HG03103 (cell line): Measurements from ENCODE around the gene PKP3.

Source experiments
- ATAC-seq: cut with Tn5 transposase; IDR thresholded peaks from one replicate; pipeline ENCODE4 v1.9.1; 2021; ENCODE audit warnings: low read depth; ENCODE audit not compliant: unreplicated experiment

The PKP3 gene

GRCh38 chr11:441043-441417 lies 47.0 kb downstream of the PKP3 start:
- no peak for ATAC-seq

DNA sequence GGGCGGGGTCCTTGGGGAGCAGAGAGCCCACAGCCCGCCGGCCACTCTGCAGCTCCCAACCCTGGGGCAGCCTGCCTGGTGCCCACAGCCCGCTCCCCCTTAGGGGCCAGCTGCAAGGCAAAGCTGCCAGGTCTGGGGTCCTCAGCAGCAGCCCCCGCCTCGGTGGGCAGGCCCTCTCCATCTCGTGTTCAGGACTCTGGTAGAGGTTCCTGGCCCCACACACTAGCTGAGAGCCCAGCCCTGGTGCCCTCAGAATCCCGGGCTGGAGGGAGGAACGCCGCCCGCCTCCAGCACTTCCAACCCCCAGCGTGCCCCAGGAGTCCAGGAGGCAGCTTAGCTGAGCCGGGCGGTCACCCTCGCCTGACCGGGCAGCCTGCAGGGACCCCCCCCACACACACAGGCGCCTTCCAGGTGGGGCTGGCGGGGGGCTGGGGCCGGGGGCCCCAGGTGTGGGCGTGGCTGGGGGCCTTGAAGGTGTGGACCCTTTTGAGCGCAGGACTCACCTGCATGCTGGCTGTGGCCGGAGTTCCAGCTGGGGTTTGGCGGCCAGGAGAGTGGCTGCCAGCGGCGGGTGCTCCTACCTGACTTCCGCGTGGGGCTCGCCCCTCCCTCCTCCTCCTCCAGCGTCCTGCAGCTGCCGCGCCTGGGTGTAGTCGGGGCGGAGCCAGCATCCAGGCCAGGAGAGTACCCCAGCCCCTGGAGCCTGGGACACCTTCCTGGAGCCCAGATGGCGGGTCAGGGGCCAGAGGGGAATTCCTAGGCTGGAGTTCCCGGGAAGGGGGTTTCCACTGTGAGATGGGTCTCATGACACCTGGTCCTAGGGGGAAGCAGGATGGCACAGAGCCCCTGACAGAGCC lies 47.6 kb downstream of the PKP3 start, which contains the start of gene ANO9:
ANO9 (minus strand) TSS at position 594 of the 857 bp plus-strand sequence; CDS start at position 509, 85 bp downstream.
- ATAC-seq = peak; percentile 78

DNA sequence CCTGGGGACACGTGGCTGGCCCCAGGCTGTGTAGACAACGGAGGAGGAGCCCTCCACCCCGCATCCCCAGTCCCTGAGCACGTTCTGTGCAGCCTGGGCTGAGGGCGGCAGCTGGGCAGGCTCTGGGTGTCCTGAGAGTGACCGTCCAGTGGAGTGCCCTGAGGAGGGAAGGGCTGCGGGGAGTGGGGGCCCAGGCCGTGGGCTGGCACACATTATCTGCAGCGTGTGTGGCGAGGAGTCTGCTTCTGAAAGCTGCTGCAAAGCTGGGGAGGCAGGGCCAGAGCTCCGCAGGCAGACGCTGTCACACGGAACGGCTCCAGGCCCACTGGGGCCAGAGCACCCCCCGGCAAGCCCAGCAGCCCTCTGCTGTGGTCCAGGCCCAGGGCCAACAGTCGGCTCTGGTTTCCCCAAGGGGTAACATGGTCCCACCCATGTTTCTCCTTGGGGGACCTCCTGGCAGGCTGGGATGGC lies 48.6 kb downstream of the PKP3 start:
- no peak for ATAC-seq

DNA sequence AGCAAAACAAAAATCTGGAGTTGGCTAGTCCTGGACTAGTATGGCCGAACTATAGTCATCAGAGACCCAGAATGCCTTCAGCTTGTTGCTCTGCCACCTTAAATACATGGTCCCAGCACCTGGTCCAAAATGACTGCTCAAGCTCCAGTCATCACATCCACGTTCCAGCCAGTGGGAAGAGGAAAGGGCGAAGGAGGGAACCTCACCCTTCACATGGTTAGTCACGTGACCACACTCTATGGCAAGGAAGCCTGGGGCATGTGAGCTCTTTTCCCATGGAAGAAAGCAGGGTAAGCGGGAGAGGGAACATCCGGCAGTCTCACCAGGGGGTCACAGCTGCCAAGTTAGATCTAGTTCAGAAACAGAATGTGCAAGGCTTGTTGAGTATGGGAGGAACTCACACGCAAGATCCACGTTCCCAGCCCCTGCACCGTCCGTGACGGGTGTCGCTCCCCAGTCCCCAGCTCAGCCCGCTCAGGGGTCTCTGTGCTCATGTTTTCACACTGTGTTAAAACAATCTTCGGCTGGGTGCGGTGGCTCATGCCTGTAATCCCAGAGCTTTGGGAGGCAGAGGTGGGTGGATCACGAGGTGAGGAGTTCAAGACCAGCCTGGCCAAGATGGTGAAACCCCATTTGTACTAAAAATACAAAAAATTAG lies 49.7 kb downstream of the PKP3 start:
- no peak for ATAC-seq

DNA sequence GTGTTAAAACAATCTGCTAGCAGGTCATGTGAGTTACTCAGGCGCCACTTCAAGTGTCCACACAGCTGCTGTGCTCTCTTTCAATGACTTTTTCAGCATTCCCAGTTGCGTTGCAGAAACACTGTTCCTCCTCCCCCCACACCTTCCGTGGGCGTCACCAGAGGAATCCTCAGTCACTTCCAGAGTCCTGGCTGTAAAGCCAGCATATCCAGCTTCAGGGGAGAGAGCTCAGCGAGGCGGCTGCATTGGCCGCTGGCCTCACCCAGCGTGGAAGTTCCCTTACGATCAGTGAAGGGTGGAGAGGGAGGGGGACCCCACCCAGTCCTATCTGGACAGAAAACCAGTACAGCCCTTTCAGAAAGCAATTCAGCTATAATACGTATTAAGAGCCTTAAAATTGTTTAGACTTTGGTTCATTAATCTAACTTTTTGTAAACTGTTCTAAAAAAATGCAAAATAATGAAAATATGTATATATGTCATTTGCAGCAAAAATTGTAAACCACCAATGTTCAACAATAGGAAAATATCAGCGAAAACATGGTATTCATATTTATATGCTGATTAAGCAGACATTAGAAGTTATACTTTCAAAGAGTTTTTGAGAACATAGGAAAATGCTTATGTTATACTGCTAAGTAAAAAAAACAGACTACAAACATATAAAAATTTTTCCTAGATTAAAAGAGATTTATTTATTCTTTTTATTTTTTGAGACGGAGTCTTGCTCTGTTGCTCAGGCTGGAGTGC lies 50.6 kb downstream of the PKP3 start:
- no peak for ATAC-seq

DNA sequence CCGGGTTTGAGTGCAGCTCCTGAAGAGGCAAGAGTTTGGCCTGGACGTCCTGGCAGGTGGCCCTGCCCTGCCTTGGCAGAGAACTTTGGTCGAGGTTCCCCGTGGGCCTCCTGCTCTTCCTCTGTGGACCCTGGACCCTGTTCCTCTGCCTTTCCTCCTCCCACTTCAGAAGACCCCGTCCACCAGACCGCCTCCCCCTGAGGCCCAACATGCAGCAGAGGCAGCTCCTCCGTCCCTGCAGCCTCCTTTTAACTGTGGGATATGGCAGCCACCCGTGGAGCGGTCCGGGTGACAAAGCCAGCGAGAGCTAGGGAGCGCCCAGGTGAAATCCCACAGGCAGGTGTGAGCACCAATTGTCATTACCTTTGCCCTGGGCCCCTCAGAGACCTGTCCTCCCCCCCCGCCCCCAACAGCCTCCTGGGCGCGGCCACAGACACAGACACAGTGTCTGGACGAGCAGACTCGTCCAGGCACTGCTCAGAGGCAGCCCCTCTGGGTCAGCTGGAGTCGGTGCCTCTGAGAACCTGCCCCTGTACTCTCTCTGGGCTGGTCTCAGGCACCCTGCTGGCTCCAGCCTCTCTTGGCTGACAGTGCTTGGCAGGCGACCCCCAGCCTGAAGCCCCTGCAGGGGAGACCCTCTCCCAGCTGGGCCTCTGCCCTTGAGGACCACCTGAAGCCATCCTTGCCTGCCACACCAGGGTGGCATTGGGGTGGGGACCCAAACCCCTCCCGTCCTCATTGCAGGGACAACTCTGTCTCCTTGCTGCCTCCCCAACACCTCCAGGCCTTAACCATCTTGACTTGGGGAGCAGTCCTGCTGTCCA lies 52.0 kb downstream of the PKP3 start:
- no peak for ATAC-seq

DNA sequence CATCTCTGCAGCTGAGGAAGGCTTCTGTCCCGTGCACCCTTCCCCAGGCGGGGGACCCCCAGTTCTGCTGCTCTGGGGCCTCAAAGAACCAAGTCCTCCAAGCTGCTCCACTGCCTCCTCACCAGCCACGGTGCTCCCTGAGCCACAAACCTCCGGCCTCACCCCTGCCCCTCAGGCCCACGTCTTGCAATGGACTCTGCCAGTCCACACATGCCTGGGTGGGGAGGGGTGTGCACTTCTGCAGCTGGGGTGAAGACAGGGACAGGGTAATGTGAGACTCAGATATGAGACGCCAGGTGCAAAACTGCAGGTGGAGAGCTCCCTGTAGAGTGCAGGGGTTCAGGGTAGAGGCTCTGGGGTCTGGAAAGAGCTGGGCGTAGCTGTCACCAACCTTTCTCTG lies 52.9 kb downstream of the PKP3 start:
- ATAC-seq = no peak

DNA sequence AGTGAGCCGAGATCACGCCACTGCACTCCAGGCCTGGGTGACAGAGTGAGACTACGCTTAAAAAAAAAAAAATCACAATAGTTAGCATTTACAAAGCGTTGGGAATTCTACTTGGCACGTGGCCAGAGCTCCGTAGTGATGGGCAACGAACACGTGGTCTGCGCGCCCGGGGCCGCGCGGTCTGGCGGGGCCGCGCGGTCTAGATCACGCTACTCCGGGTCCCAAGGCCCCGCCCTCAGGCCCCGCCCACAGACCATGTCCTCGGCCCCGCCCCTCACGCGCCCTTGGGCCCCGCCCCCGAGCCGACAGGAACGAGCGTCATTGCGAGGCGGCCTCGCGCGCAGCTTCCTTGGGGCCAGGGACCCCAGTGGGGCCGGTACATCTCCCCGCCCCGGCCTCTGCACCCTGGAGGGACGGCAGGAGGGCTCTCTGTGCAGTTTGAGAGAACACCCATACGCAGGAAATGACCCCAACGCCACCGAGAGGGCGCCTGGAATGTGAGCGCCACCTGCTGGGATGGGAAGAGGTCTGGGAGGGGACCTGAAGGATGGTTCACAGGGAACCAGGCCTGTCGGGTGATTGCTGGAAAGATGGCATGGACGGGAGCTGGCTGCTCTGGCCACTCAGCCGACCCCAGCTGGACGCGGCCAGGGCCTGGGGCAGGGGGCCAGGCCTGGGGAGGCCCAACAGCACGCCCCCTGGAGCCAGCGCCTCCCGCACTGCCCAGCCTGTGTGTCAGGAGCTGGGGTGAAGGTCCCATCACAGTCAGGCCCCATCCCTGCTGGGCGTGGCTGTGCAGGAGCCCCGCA lies 54.1 kb downstream of the PKP3 start:
- peak; percentile 45 for ATAC-seq

GRCh38 chr11:449889-450808 lies 56.1 kb downstream of the PKP3 start, which contains the start of gene PTDSS2:
Gene PTDSS2 (plus strand): TSS chr11:450279. CDS start chr11:450456, 177 bp downstream.
- peak; percentile 73 for ATAC-seq

- no peak for ATAC-seq
These were observed 56.9 kb downstream of the PKP3 start for GRCh38 chr11:450809-451451.

DNA sequence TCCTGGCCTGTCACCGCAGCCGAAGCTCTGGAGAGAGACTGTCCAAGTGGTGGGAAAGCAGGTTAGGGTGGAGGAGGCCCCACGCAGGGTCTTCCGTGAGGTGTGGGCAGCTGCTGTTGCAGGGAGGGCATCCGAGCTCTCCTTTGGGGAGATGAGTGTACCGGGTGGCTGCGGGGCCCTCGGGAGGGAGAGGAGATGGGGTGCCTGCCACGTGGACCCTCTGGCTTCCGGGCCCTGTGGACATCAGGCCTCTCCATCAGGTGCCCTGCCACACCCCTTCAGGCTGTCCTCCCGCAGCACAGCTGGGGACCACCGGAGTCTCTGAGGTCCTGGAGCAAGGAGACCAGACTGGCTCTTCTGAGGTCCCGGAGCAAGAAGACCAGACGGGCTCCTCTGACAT lies 57.7 kb downstream of the PKP3 start:
- ATAC-seq = no peak

- no peak for ATAC-seq
These were observed 58.3 kb downstream of the PKP3 start for GRCh38 chr11:452203-452744.

GRCh38 chr11:452916-453527 lies 59.0 kb downstream of the PKP3 start:
- ATAC-seq = no peak

DNA sequence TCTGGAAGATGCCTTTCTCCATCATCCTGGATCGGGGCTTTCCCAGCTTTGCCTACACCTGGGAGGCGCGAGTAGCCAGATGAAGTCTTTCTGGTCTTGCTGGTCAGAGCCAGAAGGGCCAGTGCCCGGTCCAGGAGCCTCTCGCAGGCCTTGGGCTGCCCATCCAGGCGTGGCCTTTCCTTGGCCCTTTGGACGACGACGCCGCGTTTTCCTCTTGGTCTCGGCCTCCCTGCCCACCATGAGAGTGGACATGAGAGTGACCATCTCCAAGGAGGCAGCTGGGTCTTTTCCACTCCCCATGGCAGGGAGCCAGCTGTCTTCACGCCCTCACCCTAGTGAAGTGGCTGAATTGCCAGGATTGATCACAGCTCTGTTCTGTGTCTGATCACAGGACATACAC lies 59.6 kb downstream of the PKP3 start:
- ATAC-seq = no peak

- no peak for ATAC-seq
These were observed 60.0 kb downstream of the PKP3 start for GRCh38 chr11:454043-454442.
